Vagina (tissue), 2 donors: ENCODE results near the gene PPP1CA. TPM values are rescaled to one million over a fixed set of nuclear protein-coding genes. Genes with fewer than 3 reads are reported as not detected.

Source experiments
- DNase-seq, 2 donors: peaks; one replicate each; pipeline ENCODE4 v3.0.0-alpha.2; 2017; ENCODE audit errors: extremely low spot score in 2 of 2
- H3K27ac ChIP-seq: fragments of 200-600 bp; sonication (generic); one replicate; pipeline ENCODE4 v1.5.1; 2019
- H3K27me3 ChIP-seq: fragments of 200-600 bp; sonication (generic); one replicate; pipeline ENCODE4 v1.5.1; 2019
- H3K36me3 ChIP-seq, 2 donors: fragments of 200-600 bp; sonication (generic); one replicate each; pipeline ENCODE4 v1.5.1; 2017 to 2019
- H3K4me1 ChIP-seq: fragments of 200-600 bp; sonication (generic); one replicate; pipeline ENCODE4 v1.5.1; 2019
- H3K4me3 ChIP-seq, 2 donors: fragments of 200-600 bp; sonication (generic); 1 replicate in 1 of 2; 2 replicates in 1 of 2; pipeline ENCODE4 v1.5.1; 2016 to 2019
- H3K9me3 ChIP-seq: fragments of 200-600 bp; sonication (generic); one replicate; pipeline ENCODE4 v1.5.1; 2019
- CTCF ChIP-seq, 3 experiments: fragments of 450-650 bp in 2 of 3; fragments of 200-600 bp in 1 of 3; sonication (generic) in 1 of 3; IDR thresholded peaks; one replicate each; pipeline ENCODE4 v1.5.1; 2017 to 2019; ENCODE audit warnings: antibody characterized with exemption in 3 of 3, mild to moderate bottlenecking in 2 of 3, moderate library complexity in 2 of 3
- POLR2A ChIP-seq, 2 donors: fragments of 450-650 bp; IDR thresholded peaks; one replicate each; pipeline ENCODE4 v1.6.1; 2017; ENCODE audit warnings: antibody characterized with exemption in 2 of 2, mild to moderate bottlenecking in 2 of 2, moderate library complexity in 2 of 2
- POLR2AphosphoS5 ChIP-seq, 2 donors: sonication (generic); formaldehyde crosslinking; IDR thresholded peaks; one replicate each; pipeline ENCODE4 v1.9.0; 2017; ENCODE audit warnings: antibody characterized with exemption in 2 of 2, mild to moderate bottlenecking in 2 of 2, low read depth in 1 of 2; ENCODE audit not compliant: insufficient read depth in 1 of 2
- intact Hi-C: fragments of 100-400 bp; cut with DNase I; formaldehyde crosslinking; loops from one replicate; pipeline ENCODE4 v1.15.1; 2023
- total RNA-seq: library from RNA; depleted of rRNA; stranded (reverse); fragments of >200 nt; gene quantifications from one replicate; pipeline ENCODE4 v1.2.3, GENCODE V29; 2016

The PPP1CA gene
- total RNA-seq, 1 donor from 2014 or later, result 102 TPM

- Histone ChIP-seq H3K4me1 (peaks cover 20% of the 10 kb centered on the region), H3K27me3 (no peaks in the 10 kb centered on the region), H3K36me3 (no peaks in the 10 kb centered on the region), H3K27ac (peak within 1 kb of the TSS; percentile 80), H3K9me3 (no peaks in the 10 kb centered on the region), H3K4me3 (peak within 1 kb of the TSS; percentile 85 to 93)
- TF ChIP-seq POLR2AphosphoS5 (IDR thresholded peaks at IDR 0.05; ENCODE audit: insufficient read depth in 1 of 2, low read depth in 1 of 2) (peak; percentile 78 to 88), POLR2A (IDR thresholded peaks at IDR 0.05) (peak in 1 of 2 donors; percentile 21), CTCF (IDR thresholded peaks at IDR 0.05) (no peak)
- DNase-seq, result peak in 1 of 2 donors; percentile 96
- intact Hi-C loops, result loop anchor here (1.0 kb wide), 1 partner anchor 117 kb away; the partner anchor contains the start of gene CDK2AP2
These were observed 10.1 kb downstream of the PPP1CA start, which contains the start of gene RAD9A for GRCh38 chr11:67391304-67392182. Gene RAD9A (plus strand): TSS chr11:67391986. CDS start chr11:67392045, 59 bp downstream.

GRCh38 chr11:67390947-67391303 lies 10.7 kb downstream of the PPP1CA start:
- Histone ChIP-seq H3K4me3 (peak overlapping the region; percentile 85 to 93), H3K4me1 (peaks cover 19% of the 10 kb centered on the region), H3K27me3 (no peaks in the 10 kb centered on the region), H3K36me3 (no peaks in the 10 kb centered on the region), H3K27ac (peak overlapping the region; percentile 80), H3K9me3 (no peaks in the 10 kb centered on the region)
- intact Hi-C loops, result loop anchor here (1.0 kb wide), 1 partner anchor 117 kb away; the partner anchor contains the start of gene CDK2AP2
- DNase-seq, result no peak
- TF ChIP-seq CTCF (IDR thresholded peaks at IDR 0.05) (no peak), POLR2AphosphoS5 (IDR thresholded peaks at IDR 0.05; ENCODE audit: insufficient read depth in 1 of 2, low read depth in 1 of 2) (no peak), POLR2A (IDR thresholded peaks at IDR 0.05) (no peak)

GRCh38 chr11:67389477-67389876 lies 12.2 kb downstream of the PPP1CA start:
- peaks cover 19% of the 10 kb centered on the region for H3K4me1 ChIP-seq
- TF ChIP-seq POLR2A (IDR thresholded peaks at IDR 0.05) (no peak), CTCF (IDR thresholded peaks at IDR 0.05) (peak in 1 of 3 experiments; percentile 39), POLR2AphosphoS5 (IDR thresholded peaks at IDR 0.05; ENCODE audit: insufficient read depth in 1 of 2, low read depth in 1 of 2) (no peak)
- no peak for DNase-seq
- H3K4me3 ChIP-seq, result no peak overlapping the region
- no peaks in the 10 kb centered on the region for H3K36me3 ChIP-seq
- no peaks in the 10 kb centered on the region for H3K9me3 ChIP-seq
- H3K27ac ChIP-seq, result no peak overlapping the region
- no peaks in the 10 kb centered on the region for H3K27me3 ChIP-seq
- intact Hi-C loops, result no loop called here

- peaks cover 14% of the 10 kb centered on the region for H3K4me1 ChIP-seq
- H3K9me3 ChIP-seq, result no peaks in the 10 kb centered on the region
- no peak overlapping the region for H3K27ac ChIP-seq
- DNase-seq, result no peak
- intact Hi-C loops, result no loop called here
- TF ChIP-seq POLR2A (IDR thresholded peaks at IDR 0.05) (no peak), CTCF (IDR thresholded peaks at IDR 0.05) (no peak), POLR2AphosphoS5 (IDR thresholded peaks at IDR 0.05; ENCODE audit: insufficient read depth in 1 of 2, low read depth in 1 of 2) (no peak)
- no peak overlapping the region for H3K4me3 ChIP-seq
- no peaks in the 10 kb centered on the region for H3K27me3 ChIP-seq
- H3K36me3 ChIP-seq, result no peaks in the 10 kb centered on the region
These were observed 14.1 kb downstream of the PPP1CA start for GRCh38 chr11:67387518-67387917.

GRCh38 chr11:67387069-67387468 lies 14.6 kb downstream of the PPP1CA start:
- Histone ChIP-seq H3K9me3 (no peaks in the 10 kb centered on the region), H3K4me3 (no peak overlapping the region), H3K36me3 (no peaks in the 10 kb centered on the region), H3K4me1 (peaks cover 9% of the 10 kb centered on the region), H3K27me3 (no peaks in the 10 kb centered on the region), H3K27ac (no peak overlapping the region)
- TF ChIP-seq POLR2AphosphoS5 (IDR thresholded peaks at IDR 0.05; ENCODE audit: insufficient read depth in 1 of 2, low read depth in 1 of 2), result no peak
- no peak for TF ChIP-seq CTCF (IDR thresholded peaks at IDR 0.05)
- TF ChIP-seq POLR2A (IDR thresholded peaks at IDR 0.05), result no peak
- DNase-seq, result no peak
- intact Hi-C loops, result no loop called here
